ENCODE results near the gene EPB41. TPM values are rescaled to one million over a fixed set of nuclear protein-coding genes. Genes with fewer than 3 reads are reported as not detected.

EPB41 gene
- polyA plus RNA-seq, 1 of the 3 experiments (the other 2 are of a cell fraction) = 7.4 TPM

- Histone ChIP-seq H3K4me3 (ENCODE audit: low read depth in 2 of 2, low read length in 1 of 2) (no peak overlapping the region), H2AFZ (ENCODE audit: low read depth) (peak overlapping the region; percentile 23; the same call in 1 of the 2 replicates), H3K27me3 (ENCODE audit: insufficient read depth) (no peaks in the 10 kb centered on the region), H3K36me3 (replicated peaks in 1 of 2; ENCODE audit: control insufficient read depth in 1 of 2, insufficient read depth in 2 of 2, low read length in 1 of 2) (no peaks in the 10 kb centered on the region), H3K79me2 (ENCODE audit: insufficient read depth) (no peaks in the 10 kb centered on the region), H3K9me3 (no peaks in the 10 kb centered on the region), H4K20me1 (ENCODE audit: insufficient read depth) (no peaks in the 10 kb centered on the region), H3K4me1 (ENCODE audit: control insufficient read depth in 1 of 2, insufficient read depth in 2 of 2, low read depth in 1 of 2, low read length in 1 of 2) (peaks cover 18 to 34% of the 10 kb centered on the region in 2 experiments; a peak in 2 of 4 replicates), H3K27ac (ENCODE audit: low read depth in 2 of 2, low read length in 1 of 2) (no peak overlapping the region), H3K4me2 (no peak overlapping the region), H3K9ac (no peak overlapping the region), H3F3A (replicated peaks; ENCODE audit: insufficient read depth) (peaks cover 10% of the 10 kb centered on the region), H3K9me2 (no peaks in the 10 kb centered on the region)
- POLR2A ChIA-PET = interaction anchor here (0.6 to 0.9 kb wide), 3 partner anchors 175 to 331 kb away, joined by 3 to 4 read pairs (median 4); partner anchors contain the start of gene SRSF4
- CTCF ChIA-PET = interaction anchor here (0.9 to 22.5 kb wide), 9 partner anchors 9 to 317 kb away, joined by 3 to 894 read pairs (median 6); partner anchors contain the start of genes RNU11 and SRSF4
- TF ChIP-seq YY1 (IDR thresholded peaks at IDR 0.05; ENCODE audit: low read depth) (no peak), RAD21 (IDR thresholded peaks at IDR 0.05; ENCODE audit: low read length) (no peak), USF1 (IDR thresholded peaks at IDR 0.05; ENCODE audit: borderline replicate concordance, low read depth) (no peak), IRF3 (IDR thresholded peaks at IDR 0.05; ENCODE audit: low read depth, low read length) (no peak), SMC3 (IDR thresholded peaks at IDR 0.05; ENCODE audit: low read depth, low read length) (no peak), EZH2phosphoT487 (IDR thresholded peaks at IDR 0.05; ENCODE audit: borderline replicate concordance, low read depth) (no peak), RFX5 (IDR thresholded peaks at IDR 0.05; ENCODE audit: low read length) (no peak), EP300 (IDR thresholded peaks at IDR 0.05; ENCODE audit: borderline replicate concordance in 1 of 2, low read depth in 1 of 2, low read length in 1 of 2) (no peak), TAF1 (IDR thresholded peaks at IDR 0.05; ENCODE audit: borderline replicate concordance, low read depth, low read length) (no peak)
- 93% methylated on average over 7 of the region's 7 CpGs for WGBS (ENCODE audit: low lambda C conversion rate)
- no peak for DNase-seq
These were observed 28.9 kb upstream of the EPB41 start for GRCh38 chr1:28885472-28885877.

- TF ChIP-seq FOXJ3 (CRISPR knock-in tag; IDR thresholded peaks at IDR 0.05) = no peak
- TF ChIP-seq CTCF (IDR thresholded peaks at IDR 0.05) = no peak
- TF ChIP-seq NRF1 (IDR thresholded peaks at IDR 0.05; ENCODE audit: low read depth, low read length) = no peak
- no peak for TF ChIP-seq USF1 (IDR thresholded peaks at IDR 0.05; ENCODE audit: borderline replicate concordance, low read depth)
- no peak for TF ChIP-seq GABPA (IDR thresholded peaks at IDR 0.05; ENCODE audit: low read depth)
- TF ChIP-seq GATA2 (CRISPR knock-in tag; IDR thresholded peaks at IDR 0.05) = no peak
- no peak for TF ChIP-seq ZBTB33 (IDR thresholded peaks at IDR 0.05; ENCODE audit: borderline replicate concordance, low read depth)
- TF ChIP-seq RXRA (IDR thresholded peaks at IDR 0.05; ENCODE audit: borderline replicate concordance, low read depth) = no peak
- no peak for TF ChIP-seq POLR2AphosphoS5 (IDR thresholded peaks at IDR 0.05; ENCODE audit: low read depth, low read length)
- peak overlapping the region in 1 of 2 experiments; percentile 77; a peak in 2 of 4 replicates for H3K4me3 ChIP-seq (ENCODE audit: low read depth in 2 of 2, low read length in 1 of 2)
- peaks cover 10% of the 10 kb centered on the region for H3F3A ChIP-seq (replicated peaks; ENCODE audit: insufficient read depth)
- DNase-seq = no peak
- WGBS (ENCODE audit: low lambda C conversion rate) = 89% methylated on average over 17 of the region's 17 CpGs
- H3K27ac ChIP-seq (ENCODE audit: low read depth in 2 of 2, low read length in 1 of 2) = no peak overlapping the region; a peak in 1 of 4 replicates
- no peaks in the 10 kb centered on the region for H3K27me3 ChIP-seq (ENCODE audit: insufficient read depth)
- no peak overlapping the region for H3K4me2 ChIP-seq
- no peaks in the 10 kb centered on the region for H3K9me2 ChIP-seq
- H3K36me3 ChIP-seq (replicated peaks in 1 of 2; ENCODE audit: control insufficient read depth in 1 of 2, insufficient read depth in 2 of 2, low read length in 1 of 2) = no peaks in the 10 kb centered on the region
- H2AFZ ChIP-seq (ENCODE audit: low read depth) = peak overlapping the region; percentile 23; the same call in 1 of the 2 replicates
- POLR2A ChIA-PET = no interaction called here
- H3K9ac ChIP-seq = no peak overlapping the region
- H4K20me1 ChIP-seq (ENCODE audit: insufficient read depth) = no peaks in the 10 kb centered on the region
- peaks cover 18 to 34% of the 10 kb centered on the region in 2 experiments; a peak in 2 of 4 replicates for H3K4me1 ChIP-seq (ENCODE audit: control insufficient read depth in 1 of 2, insufficient read depth in 2 of 2, low read depth in 1 of 2, low read length in 1 of 2)
- no peaks in the 10 kb centered on the region for H3K79me2 ChIP-seq (ENCODE audit: insufficient read depth)
- CTCF ChIA-PET = interaction anchor here (1.0 to 22.5 kb wide), 4 partner anchors 10 to 317 kb away, joined by 4 to 894 read pairs (median 372); no protein-coding TSS in a partner anchor
- H3K9me3 ChIP-seq = no peaks in the 10 kb centered on the region
These were observed 28.2 kb upstream of the EPB41 start for GRCh38 chr1:28885977-28886730.

Measured in SK-N-SH (cell line).